Kidney (tissue), 14 donors: ENCODE data around the gene NT5DC1. TPM values are rescaled to one million over a fixed set of nuclear protein-coding genes. Genes with fewer than 3 reads are reported as not detected.

Source experiments
- DNase-seq, 5 donors: peaks; one replicate each; pipeline ENCODE4 v3.0.0-alpha.2; 2013 to 2020
- FAIRE-seq: peaks from 2 replicates; lab custom pipeline; 2012; peaks lifted over from hg19 to GRCh38; lab: Jason Lieb, UNC
- H3K27ac ChIP-seq, 2 donors: one replicate each; pipeline ENCODE4 v1.7.0; 2013; ENCODE audit warnings: low read depth in 2 of 2, low read length in 2 of 2, inconsistent platforms in 1 of 2
- H3K27me3 ChIP-seq: one replicate; pipeline ENCODE4 v1.7.1; 2013; ENCODE audit warnings: low read length, inconsistent platforms; ENCODE audit not compliant: control insufficient read depth, insufficient read depth
- H3K36me3 ChIP-seq, 3 donors: one replicate each; pipeline versions ENCODE4 v1.7.0 to v1.7.1; 2013; ENCODE audit warnings: low read length in 3 of 3, control low read depth in 1 of 3, inconsistent platforms in 1 of 3; ENCODE audit not compliant: insufficient read depth in 3 of 3, control insufficient read depth in 2 of 3
- H3K4me1 ChIP-seq, 3 donors: one replicate each; pipeline versions ENCODE4 v1.7.0 to v1.7.1; 2013; ENCODE audit warnings: low read length in 3 of 3, inconsistent platforms in 1 of 3, low read depth in 1 of 3; ENCODE audit not compliant: control insufficient read depth in 2 of 3, insufficient read depth in 2 of 3
- H3K4me3 ChIP-seq, 3 donors: one replicate each; pipeline versions ENCODE4 v1.7.0 to v1.8.1; 2013; ENCODE audit warnings: low read length in 3 of 3, control low read depth in 1 of 3, inconsistent platforms in 1 of 3
- H3K9ac ChIP-seq, 3 donors: one replicate each; pipeline versions ENCODE4 v1.7.0 to v1.7.1; 2013; ENCODE audit warnings: low read length in 3 of 3, control low read depth in 1 of 3, inconsistent platforms in 1 of 3
- H3K9me3 ChIP-seq, 3 donors: one replicate each; pipeline versions ENCODE4 v1.7.0 to v1.7.1; 2013; ENCODE audit warnings: low read length in 3 of 3, control low read depth in 1 of 3, inconsistent platforms in 1 of 3; ENCODE audit not compliant: control insufficient read depth in 2 of 3, insufficient read depth in 1 of 3
- intact Hi-C: fragments of 100-400 bp; cut with DNase I; formaldehyde crosslinking; loops from one replicate; pipeline ENCODE4 v1.11.1; 2022
- polyA plus RNA-seq: library from polyadenylated mRNA; stranded (reverse); fragments of 350-450 nt; fragmentation: Illumina TruSeq; extraction: RNeasy Lipid Tissue Mini Kit (QIAGEN cat#74804); gene quantifications from one replicate; pipeline ENCODE4 v1.2.3, GENCODE V29; 2014; ENCODE audit warnings: low read depth, low replicate concordance; ENCODE audit not compliant: insufficient read depth
- total RNA-seq: library from RNA; stranded (reverse); fragmentation: NEBNext Ultra II Directional; extraction: Animal tissue kit (Norgen Biotek cat#: 25700); gene quantifications from one replicate; pipeline ENCODE4 v1.2.1, GENCODE V29; 2021
- TF ChIP-seq, protein P1 (sequence below): IDR thresholded peaks from 3 replicates; pipeline ENCODE4 v1.5.1; 2012; ENCODE audit warnings: mild to moderate bottlenecking, moderate library complexity, borderline replicate concordance; ENCODE audit not compliant: insufficient read depth; ENCODE audit errors: extremely low read depth
- donor health status: control.
- donor health status: control.
- donor health status: control.
- donor health status: control.
- donor health status: control.
- donor health status: DM: yes; HTN: yes; CAD: no.
- donor health status: Normal renal cell carcinoma (clear cell type).

The NT5DC1 gene
- total and polyA plus RNA-seq, 2 donors from 2014 or later, result 34.8 to 41.7 TPM

DNA sequence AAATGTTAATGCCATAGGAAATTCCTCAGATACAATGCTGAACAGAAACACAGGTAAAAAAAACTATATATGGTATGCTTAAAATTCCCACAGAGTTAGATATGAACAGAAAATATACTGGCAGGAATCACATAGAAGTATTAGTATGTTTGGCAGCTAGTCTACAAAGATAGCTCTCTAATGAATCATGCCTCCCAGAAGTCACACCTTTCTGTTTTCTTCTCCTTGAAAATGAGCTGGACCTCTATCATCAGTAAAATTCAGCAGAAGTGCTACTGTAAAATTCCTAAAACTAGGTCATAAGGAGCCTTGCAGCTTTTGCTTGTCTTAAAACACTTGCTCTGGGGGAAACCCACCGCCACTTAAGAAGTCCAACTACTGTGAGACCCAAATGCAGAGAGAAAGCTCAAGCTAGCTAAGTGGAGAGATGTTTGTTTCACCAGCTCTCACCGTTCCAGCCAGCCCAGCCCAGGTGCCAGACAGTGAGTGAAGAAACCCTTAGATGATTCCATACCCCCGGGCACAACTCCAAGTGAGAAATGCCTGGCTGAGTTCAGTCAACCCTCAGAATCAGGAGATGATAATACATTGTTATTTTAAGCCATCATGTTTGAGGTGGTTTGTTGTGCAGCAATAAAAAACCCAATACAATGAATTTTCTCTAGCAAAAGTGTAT is 110.2 kb downstream of the NT5DC1 start:
- no peak overlapping the region for H3K27ac ChIP-seq
- intact Hi-C loops, result no loop called here
- H3K4me1 ChIP-seq, result no peaks in the 10 kb centered on the region
- no peaks in the 10 kb centered on the region for H3K36me3 ChIP-seq
- H3K27me3 ChIP-seq, result no peaks in the 10 kb centered on the region
- DNase-seq (no peak), FAIRE-seq (no peak)
- TF ChIP-seq, protein P1, sequence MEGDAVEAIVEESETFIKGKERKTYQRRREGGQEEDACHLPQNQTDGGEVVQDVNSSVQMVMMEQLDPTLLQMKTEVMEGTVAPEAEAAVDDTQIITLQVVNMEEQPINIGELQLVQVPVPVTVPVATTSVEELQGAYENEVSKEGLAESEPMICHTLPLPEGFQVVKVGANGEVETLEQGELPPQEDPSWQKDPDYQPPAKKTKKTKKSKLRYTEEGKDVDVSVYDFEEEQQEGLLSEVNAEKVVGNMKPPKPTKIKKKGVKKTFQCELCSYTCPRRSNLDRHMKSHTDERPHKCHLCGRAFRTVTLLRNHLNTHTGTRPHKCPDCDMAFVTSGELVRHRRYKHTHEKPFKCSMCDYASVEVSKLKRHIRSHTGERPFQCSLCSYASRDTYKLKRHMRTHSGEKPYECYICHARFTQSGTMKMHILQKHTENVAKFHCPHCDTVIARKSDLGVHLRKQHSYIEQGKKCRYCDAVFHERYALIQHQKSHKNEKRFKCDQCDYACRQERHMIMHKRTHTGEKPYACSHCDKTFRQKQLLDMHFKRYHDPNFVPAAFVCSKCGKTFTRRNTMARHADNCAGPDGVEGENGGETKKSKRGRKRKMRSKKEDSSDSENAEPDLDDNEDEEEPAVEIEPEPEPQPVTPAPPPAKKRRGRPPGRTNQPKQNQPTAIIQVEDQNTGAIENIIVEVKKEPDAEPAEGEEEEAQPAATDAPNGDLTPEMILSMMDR, result no peak
- no peak overlapping the region for H3K4me3 ChIP-seq
- no peak overlapping the region for H3K9ac ChIP-seq
- H3K9me3 ChIP-seq, result no peaks in the 10 kb centered on the region

DNA sequence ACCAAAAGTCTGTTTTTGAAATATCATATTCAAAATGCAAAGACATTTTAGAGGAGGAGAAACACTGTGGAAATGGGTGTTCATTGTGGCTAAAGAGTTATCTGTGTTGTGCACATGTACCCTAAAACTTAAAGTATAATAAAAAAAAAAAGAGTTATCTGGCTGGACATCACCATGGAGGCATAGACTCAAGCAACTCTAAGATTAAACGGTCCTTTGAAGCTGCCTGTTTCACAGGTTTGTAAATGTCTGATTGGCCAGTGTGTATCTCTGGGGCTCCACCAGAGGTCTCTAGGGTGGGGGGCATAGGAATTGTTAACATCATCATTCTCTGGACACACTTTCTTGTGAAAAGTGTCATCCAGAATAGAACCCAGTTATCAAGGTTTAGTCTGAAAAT is 114.0 kb downstream of the NT5DC1 start:
- no peaks in the 10 kb centered on the region for H3K4me1 ChIP-seq
- no peak overlapping the region for H3K9ac ChIP-seq
- no peaks in the 10 kb centered on the region for H3K36me3 ChIP-seq
- TF ChIP-seq, protein P1, result no peak
- intact Hi-C loops, result no loop called here
- H3K27ac ChIP-seq, result no peak overlapping the region
- DNase-seq (no peak), FAIRE-seq (no peak)
- no peaks in the 10 kb centered on the region for H3K27me3 ChIP-seq
- H3K9me3 ChIP-seq, result no peaks in the 10 kb centered on the region
- no peak overlapping the region for H3K4me3 ChIP-seq

DNA sequence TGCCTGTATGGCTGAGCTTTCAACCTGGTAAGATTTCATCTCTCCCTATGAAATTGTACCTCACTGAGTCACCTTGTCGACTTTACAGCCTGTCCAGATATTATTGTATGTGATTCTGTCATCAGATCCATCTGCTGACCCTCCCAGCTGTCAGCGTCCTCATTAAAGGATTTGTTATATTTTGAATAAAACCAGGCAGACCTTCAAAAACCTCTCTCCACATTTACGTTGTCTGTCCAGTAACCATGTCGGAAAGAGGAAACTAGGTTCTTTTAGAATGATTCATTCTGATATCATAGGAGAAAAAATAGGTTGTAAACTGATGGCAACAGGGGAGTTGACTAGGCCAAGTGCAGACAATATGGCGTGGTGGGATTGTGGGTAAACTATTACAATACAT is 114.8 kb downstream of the NT5DC1 start:
- Histone ChIP-seq H3K27ac (no peak overlapping the region), H3K4me3 (no peak overlapping the region), H3K27me3 (no peaks in the 10 kb centered on the region), H3K36me3 (no peaks in the 10 kb centered on the region), H3K9ac (no peak overlapping the region), H3K9me3 (no peaks in the 10 kb centered on the region), H3K4me1 (no peaks in the 10 kb centered on the region)
- no peak for DNase-seq
- TF ChIP-seq, protein P1, result no peak
- intact Hi-C loops, result no loop called here
- no peak for FAIRE-seq

DNA sequence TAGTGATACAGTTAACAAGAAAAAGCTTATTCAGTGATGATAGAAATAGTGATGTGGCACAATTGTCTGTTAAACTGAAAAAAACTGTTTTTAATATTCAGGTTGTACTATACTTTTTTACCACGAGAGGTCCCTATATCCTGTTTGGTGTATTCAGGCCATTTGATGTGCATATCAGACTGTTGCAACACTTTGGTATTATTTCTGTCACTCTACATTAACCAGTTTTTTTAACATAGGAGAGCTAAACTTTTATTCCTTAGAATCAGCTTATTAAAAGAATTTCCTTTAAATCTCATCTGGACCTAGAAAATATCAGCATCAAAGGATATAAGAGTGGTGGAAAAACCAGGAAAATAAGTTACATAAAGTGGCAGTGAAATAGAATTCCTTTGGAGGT is 116.4 kb downstream of the NT5DC1 start:
- no peak overlapping the region for H3K27ac ChIP-seq
- H3K27me3 ChIP-seq, result no peaks in the 10 kb centered on the region
- intact Hi-C loops, result no loop called here
- H3K9me3 ChIP-seq, result no peaks in the 10 kb centered on the region
- no peak overlapping the region for H3K4me3 ChIP-seq
- DNase-seq (no peak), FAIRE-seq (no peak)
- no peak overlapping the region for H3K9ac ChIP-seq
- TF ChIP-seq, protein P1, result no peak
- peaks cover 0 to 6% (median 2%) of the 10 kb centered on the region in 3 donors for H3K36me3 ChIP-seq
- no peaks in the 10 kb centered on the region for H3K4me1 ChIP-seq
